Muscle layer of duodenum (tissue), 2 donors: ENCODE data around the gene SLC25A39.

Experiments
- H3K27ac ChIP-seq: one replicate; pipeline ENCODE4 v1.7.0; 2013; ENCODE audit warnings: mild to moderate bottlenecking, low read length
- H3K27me3 ChIP-seq: one replicate; pipeline ENCODE4 v1.7.0; 2013; ENCODE audit warnings: low read depth, mild to moderate bottlenecking, control low read depth, low read length
- H3K36me3 ChIP-seq, 2 donors: one replicate each; pipeline ENCODE4 v1.7.0; 2013; ENCODE audit warnings: low read length in 2 of 2, control low read depth in 1 of 2, mild to moderate bottlenecking in 1 of 2; ENCODE audit not compliant: insufficient read depth in 2 of 2, control insufficient read depth in 1 of 2
- H3K4me1 ChIP-seq, 2 donors: one replicate each; pipeline ENCODE4 v1.7.0; 2013; ENCODE audit warnings: low read length in 2 of 2, mild to moderate bottlenecking in 2 of 2, control low read depth in 1 of 2, moderate library complexity in 1 of 2; ENCODE audit not compliant: insufficient read depth in 2 of 2, control insufficient read depth in 1 of 2
- H3K4me3 ChIP-seq, 2 donors: one replicate each; pipeline ENCODE4 v1.7.0; 2013; ENCODE audit warnings: low read length in 2 of 2, low read depth in 1 of 2, mild to moderate bottlenecking in 1 of 2
- H3K9me3 ChIP-seq, 2 donors: one replicate each; pipeline ENCODE4 v1.7.0; 2013; ENCODE audit warnings: low read length in 2 of 2, control low read depth in 1 of 2, mild to moderate bottlenecking in 1 of 2; ENCODE audit not compliant: control insufficient read depth in 1 of 2
- donor health status: healthy.

Gene SLC25A39

DNA sequence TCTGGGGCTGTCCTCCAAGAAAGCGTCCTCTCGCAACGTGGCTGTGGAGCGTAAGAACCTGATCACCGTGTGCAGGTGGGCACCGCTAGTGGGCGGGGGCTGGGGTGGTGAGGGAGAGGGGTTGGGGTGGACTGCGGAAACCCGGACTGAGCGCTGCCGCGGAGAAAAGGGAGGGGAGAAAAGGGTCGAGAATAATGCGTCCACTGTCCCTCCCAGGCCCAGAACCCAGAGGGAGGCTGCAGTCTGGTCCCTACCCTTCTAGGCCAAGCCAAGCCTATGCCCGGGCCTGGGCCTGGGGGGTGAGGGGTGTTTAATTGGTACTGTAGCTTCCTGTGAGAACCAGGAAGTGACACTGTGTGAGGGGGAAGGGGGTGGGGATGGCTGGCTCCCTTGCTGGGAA is 15.8 kb downstream of the SLC25A39 start:
- no peaks in the 10 kb centered on the region for H3K9me3 ChIP-seq
- H3K27me3 ChIP-seq, result peaks cover 14% of the 10 kb centered on the region
- no peaks in the 10 kb centered on the region for H3K36me3 ChIP-seq
- peaks cover 4 to 17% of the 10 kb centered on the region in 2 donors for H3K4me1 ChIP-seq
- no peak overlapping the region for H3K27ac ChIP-seq
- peak overlapping the region in 1 of 2 donors; percentile 49 for H3K4me3 ChIP-seq

DNA sequence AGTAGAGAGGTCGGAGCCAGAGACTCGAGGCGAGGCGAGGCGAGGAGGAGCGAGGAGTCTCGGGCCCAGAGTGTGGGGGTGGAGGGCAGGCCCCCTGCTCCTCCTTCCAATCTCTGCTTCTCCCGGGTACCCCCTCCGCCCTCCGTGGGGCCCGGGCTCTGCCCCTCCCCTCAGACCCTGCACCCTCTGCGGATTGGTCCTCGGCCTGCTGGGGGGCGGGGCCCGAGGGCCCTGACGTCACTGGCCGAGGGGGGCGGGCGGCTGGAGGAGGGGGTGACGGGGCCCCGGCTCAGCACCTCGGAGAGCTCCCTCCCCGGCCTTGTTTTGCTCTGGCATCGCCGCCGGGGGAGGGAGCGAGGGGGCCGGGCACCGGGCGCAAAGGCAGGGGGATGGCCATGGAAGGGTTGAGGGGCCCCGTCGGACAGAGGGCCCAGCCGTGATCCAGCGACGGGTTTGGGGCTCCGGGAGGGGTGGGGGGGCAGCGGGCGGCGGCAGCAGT is 16.3 kb downstream of the SLC25A39 start, which contains the start of gene RUNDC3A:
Gene RUNDC3A, plus strand, starts transcription at position 282 of the 499 bp plus-strand sequence. CDS start 232 bp downstream, outside the sequence.
- Histone ChIP-seq H3K4me1 (peaks cover 4 to 17% of the 10 kb centered on the region in 2 donors), H3K9me3 (no peaks in the 10 kb centered on the region), H3K4me3 (peak within 1 kb of the TSS; percentile 37 to 49), H3K36me3 (no peaks in the 10 kb centered on the region), H3K27me3 (peaks cover 13% of the 10 kb centered on the region), H3K27ac (no peak within 1 kb of the TSS)

DNA sequence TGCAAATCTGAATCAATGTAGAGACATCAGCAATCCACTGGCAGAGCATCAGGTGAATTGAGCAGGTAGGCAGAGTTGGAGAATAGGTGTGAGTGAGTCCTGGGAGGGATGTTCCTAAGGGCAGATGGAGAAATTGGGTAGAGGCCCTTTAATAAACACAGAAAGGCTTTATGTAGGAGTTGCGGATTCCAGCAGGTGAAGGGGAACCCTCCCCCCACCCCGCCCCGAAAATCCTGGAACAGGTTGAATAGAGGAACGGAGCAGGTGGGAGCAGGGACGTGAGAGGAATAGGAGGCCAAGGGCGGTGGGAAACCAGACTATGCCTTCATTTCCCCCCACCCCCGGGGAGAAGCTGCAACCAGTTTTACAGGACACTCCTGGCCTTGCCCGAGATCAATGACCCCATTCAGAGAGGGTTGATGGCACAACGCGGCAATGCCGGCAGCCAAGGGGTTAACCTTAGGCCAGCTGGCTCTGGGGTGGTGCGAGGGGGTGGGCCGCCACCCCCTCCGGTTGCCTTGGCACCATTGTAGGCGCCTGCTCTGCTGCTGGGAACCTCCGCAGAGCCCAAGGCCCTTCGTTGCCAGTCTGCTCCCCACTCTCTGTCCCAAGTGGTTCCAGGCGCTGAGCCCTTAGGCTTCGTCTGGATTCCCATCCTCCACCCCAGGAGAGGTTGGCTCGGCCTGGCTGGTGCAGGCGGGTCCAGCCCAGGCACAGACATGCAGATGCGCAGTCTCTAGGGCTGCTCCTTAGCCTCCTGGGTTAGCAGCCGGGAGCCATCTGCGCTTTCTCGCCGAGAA is 17.0 kb downstream of the SLC25A39 start:
- no peaks in the 10 kb centered on the region for H3K9me3 ChIP-seq

DNA sequence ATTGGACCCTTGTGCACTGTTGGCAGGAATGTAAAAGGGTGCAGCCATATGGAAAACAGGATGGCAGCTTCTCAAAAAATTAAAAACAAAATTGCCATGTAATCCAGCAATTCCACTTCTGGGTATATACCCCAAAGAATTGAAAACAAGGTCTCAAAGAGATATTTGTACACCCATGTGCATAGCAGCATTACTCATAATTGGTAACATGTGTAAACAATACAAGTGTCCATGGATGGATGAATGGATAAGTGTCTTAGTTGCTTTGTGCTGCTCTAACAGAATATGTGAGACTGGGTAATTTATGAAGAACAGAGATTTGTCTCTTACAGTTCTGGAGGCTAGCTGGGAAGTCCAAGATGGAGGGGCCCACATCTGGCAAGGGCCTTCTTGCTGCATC is 20.0 kb downstream of the SLC25A39 start:
- peaks cover 6% of the 10 kb centered on the region for H3K27me3 ChIP-seq
- H3K4me1 ChIP-seq, result peaks cover 4 to 17% of the 10 kb centered on the region in 2 donors
- H3K27ac ChIP-seq, result no peak overlapping the region
- no peaks in the 10 kb centered on the region for H3K9me3 ChIP-seq
- no peak overlapping the region for H3K4me3 ChIP-seq
- H3K36me3 ChIP-seq, result no peaks in the 10 kb centered on the region

More for the DNA sequence above, 17.0 kb downstream of the SLC25A39 start:
- no peak overlapping the region for H3K27ac ChIP-seq
- peaks cover 6% of the 10 kb centered on the region for H3K27me3 ChIP-seq
- H3K4me1 ChIP-seq, result peaks cover 4 to 17% of the 10 kb centered on the region in 2 donors
- H3K36me3 ChIP-seq, result no peaks in the 10 kb centered on the region
- peak overlapping the region; percentile 37 to 49 for H3K4me3 ChIP-seq

DNA sequence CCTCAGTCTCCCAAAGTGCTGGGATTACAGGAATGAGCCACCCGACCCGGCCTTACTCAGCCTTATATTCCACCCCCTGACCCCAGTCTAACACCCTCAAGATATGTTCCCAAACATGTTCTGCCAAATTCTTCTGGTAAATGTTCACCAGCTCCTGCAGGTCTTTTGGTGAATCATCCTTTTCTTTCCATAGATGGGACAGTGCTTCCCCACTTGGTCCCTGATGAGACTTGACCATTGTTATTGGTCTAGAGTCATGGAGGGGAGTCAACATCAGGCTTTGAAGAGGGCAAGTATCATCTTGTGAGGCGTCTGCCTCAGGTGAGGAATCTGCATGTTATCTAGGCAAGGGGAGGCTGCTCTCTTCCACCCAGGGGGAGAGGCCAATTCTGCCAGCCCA is 26.6 kb downstream of the SLC25A39 start:
- Histone ChIP-seq H3K4me3 (no peak overlapping the region), H3K27me3 (no peaks in the 10 kb centered on the region), H3K27ac (no peak overlapping the region), H3K36me3 (no peaks in the 10 kb centered on the region), H3K4me1 (no peaks in the 10 kb centered on the region), H3K9me3 (no peaks in the 10 kb centered on the region)

DNA sequence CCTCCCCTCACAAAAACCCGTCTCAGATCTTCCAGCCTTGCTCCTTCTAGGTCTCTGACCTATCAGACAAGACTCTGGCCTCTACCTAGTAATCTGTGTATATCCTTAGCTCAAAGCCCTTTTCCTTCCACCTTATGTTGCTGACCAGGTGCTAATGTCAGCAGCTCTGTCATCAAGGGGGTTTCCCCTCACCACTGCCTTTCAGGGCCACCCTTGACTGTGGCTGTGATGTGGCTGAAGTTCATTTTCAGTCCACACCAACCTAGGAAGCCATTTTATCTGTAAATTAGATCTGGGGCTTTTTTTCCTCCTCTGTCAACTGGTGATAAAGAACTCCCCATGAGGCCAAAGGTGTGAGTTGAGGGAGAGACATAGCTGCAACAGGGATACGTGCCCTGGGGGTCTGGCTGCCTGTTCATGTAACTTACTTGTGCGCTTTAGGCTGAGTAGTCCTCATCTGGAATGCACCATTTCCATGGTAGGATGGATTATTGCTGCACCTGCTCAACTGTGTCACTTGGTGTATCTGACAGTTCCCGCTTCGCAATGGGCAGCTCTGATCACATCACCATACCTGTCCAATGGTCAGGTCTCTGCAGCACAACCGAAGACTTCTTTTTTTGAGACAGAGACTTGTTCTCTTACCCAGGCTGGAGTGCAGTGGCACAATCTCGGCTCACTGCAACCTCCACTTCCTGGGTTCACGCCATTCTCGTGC is 31.0 kb downstream of the SLC25A39 start:
- Histone ChIP-seq H3K9me3 (no peaks in the 10 kb centered on the region), H3K27me3 (no peaks in the 10 kb centered on the region), H3K4me1 (no peaks in the 10 kb centered on the region), H3K4me3 (no peak overlapping the region), H3K27ac (no peak overlapping the region), H3K36me3 (no peaks in the 10 kb centered on the region)

DNA sequence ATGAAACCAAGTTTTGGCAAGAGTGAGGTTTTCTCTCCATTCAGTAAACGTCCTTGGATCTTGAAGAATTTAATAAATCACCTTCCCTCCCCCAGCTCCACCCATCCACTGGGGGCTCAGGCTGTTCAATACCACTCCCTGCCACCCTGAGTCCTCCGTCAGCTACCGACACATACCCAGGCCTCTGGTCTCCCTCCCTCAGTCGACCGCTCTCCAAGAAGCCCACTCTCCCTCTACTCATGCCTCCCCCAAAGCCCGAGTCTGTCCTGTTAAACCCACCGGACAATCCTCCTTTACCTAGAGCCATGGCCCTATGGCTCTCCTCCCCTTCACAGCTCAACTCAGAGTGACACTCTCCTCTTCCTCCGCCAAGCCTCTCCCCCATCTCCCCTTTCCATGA is 37.0 kb downstream of the SLC25A39 start:
- no peaks in the 10 kb centered on the region for H3K36me3 ChIP-seq
- H3K27ac ChIP-seq, result no peak overlapping the region

DNA sequence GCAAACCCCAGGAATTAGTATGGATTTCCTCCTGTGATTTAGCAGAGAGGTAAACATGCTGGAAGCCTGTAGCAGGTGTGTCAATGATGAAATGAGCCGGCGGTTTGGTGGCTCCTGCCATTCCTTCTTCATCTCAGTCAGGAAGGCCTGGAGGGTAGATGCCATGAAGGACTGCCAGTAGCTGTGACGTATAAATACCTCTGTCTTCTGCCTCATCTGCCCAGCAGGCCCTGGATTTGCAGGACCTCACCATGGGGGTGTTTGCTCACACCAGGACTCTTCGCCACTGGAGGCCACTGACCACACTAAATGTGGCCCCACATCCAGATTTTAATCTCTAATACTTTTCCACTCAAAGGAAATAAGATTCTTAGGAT is 40.6 kb downstream of the SLC25A39 start:
- H3K36me3 ChIP-seq, result no peaks in the 10 kb centered on the region
- H3K4me3 ChIP-seq, result no peak overlapping the region
- no peaks in the 10 kb centered on the region for H3K9me3 ChIP-seq
- peaks cover 0 to 12% of the 10 kb centered on the region in 2 donors for H3K4me1 ChIP-seq
- peaks cover 6% of the 10 kb centered on the region for H3K27me3 ChIP-seq
- H3K27ac ChIP-seq, result no peak overlapping the region

More for the DNA sequence above, 37.0 kb downstream of the SLC25A39 start:
- no peaks in the 10 kb centered on the region for H3K9me3 ChIP-seq
- H3K4me3 ChIP-seq, result no peak overlapping the region
- H3K27me3 ChIP-seq, result peaks cover 6% of the 10 kb centered on the region
- no peaks in the 10 kb centered on the region for H3K4me1 ChIP-seq

DNA sequence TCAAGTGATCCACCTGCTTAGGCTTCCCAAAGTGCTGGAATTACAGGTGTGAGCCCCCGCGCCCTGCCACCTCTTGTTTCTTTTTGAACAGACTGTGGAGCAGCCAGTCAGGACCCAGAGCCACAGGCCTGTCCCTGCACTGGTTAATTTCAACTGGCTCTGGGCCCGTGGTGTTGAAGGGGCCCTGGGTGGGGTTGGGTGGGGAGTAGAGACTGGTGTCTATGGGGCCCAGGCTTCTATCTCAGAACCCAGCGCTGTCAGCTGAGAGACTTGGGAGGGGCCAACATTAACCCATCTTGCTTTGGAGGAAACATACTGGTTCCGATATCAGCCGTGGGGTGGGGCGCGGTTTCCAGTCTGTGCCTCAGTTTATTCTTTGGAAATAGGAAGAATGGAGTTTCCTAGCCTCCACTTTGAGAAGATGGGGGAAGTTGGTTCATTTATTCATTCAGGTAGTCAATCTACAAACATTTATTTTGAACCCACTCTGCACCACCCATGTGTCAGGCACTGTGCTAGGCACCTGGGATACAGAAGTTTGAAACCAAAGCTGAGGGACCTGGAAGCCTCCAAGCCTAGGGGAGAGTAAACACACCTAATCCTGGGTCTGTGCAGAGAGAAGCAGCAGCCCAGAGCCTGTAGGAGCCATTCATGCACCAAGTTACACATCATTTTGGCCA is 41.1 kb downstream of the SLC25A39 start:
- no peak overlapping the region for H3K4me3 ChIP-seq
- peaks cover 6% of the 10 kb centered on the region for H3K27me3 ChIP-seq
- no peaks in the 10 kb centered on the region for H3K36me3 ChIP-seq
- H3K27ac ChIP-seq, result no peak overlapping the region
- no peaks in the 10 kb centered on the region for H3K9me3 ChIP-seq
- H3K4me1 ChIP-seq, result peaks cover 0 to 12% of the 10 kb centered on the region in 2 donors

DNA sequence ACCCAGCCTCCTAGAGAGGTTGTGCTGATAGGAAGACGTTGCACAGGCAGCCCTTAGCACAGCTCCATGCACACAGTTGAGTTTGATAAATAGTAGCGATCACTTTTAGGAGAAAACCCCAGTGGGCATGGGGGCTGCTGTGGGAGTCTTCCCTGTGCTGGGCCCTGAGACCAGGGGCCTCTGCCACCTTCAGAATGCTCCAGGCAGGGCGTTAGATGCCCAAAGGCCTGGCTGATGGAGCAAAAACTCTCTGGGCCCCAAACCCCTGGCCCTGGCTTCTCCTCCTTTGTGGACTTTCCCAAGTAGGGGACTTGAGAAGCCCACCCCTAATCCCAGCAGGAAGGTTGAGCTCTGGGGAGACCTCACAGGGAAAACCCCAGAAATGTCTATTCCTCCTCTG is 42.4 kb downstream of the SLC25A39 start:
- no peak overlapping the region for H3K27ac ChIP-seq
- H3K4me1 ChIP-seq, result peaks cover 0 to 12% of the 10 kb centered on the region in 2 donors
- H3K36me3 ChIP-seq, result no peaks in the 10 kb centered on the region
- H3K4me3 ChIP-seq, result no peak overlapping the region
- H3K9me3 ChIP-seq, result no peaks in the 10 kb centered on the region
- H3K27me3 ChIP-seq, result no peaks in the 10 kb centered on the region

DNA sequence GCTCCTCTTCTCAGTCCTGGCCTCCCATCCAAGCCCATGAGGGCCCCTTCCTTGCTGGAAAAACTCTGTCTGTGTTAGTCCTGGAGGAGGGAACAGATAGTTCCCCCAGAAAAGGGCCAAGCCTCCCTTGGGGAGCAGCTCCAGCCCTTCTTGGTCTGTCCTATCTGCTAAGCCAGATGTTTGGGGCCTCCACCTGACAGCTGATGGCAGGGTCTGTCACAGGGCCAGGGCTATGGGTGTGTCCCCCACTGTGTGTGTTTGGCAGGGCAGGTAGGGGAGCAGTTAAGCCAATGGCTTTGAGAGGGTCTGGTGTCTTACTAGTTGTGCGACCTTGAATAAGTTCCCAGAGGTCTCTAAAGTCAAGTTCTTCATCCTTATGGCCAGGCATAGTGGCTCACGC is 43.1 kb downstream of the SLC25A39 start:
- Histone ChIP-seq H3K36me3 (no peaks in the 10 kb centered on the region), H3K27me3 (no peaks in the 10 kb centered on the region), H3K4me1 (peaks cover 0 to 12% of the 10 kb centered on the region in 2 donors), H3K9me3 (no peaks in the 10 kb centered on the region), H3K27ac (no peak overlapping the region), H3K4me3 (no peak overlapping the region)
